ENCODE data around the gene METTL26. TPM values are rescaled to one million over a fixed set of nuclear protein-coding genes. Genes with fewer than 3 reads are reported as not detected.

The METTL26 gene
- polyA plus RNA-seq (2011; rRNA removed) (77.2 and 105 TPM in 2 replicates), polyA minus RNA-seq (2011; rRNA and poly(A)+ RNA removed) (27.8 and 47.1 TPM in 2 replicates)

DNA sequence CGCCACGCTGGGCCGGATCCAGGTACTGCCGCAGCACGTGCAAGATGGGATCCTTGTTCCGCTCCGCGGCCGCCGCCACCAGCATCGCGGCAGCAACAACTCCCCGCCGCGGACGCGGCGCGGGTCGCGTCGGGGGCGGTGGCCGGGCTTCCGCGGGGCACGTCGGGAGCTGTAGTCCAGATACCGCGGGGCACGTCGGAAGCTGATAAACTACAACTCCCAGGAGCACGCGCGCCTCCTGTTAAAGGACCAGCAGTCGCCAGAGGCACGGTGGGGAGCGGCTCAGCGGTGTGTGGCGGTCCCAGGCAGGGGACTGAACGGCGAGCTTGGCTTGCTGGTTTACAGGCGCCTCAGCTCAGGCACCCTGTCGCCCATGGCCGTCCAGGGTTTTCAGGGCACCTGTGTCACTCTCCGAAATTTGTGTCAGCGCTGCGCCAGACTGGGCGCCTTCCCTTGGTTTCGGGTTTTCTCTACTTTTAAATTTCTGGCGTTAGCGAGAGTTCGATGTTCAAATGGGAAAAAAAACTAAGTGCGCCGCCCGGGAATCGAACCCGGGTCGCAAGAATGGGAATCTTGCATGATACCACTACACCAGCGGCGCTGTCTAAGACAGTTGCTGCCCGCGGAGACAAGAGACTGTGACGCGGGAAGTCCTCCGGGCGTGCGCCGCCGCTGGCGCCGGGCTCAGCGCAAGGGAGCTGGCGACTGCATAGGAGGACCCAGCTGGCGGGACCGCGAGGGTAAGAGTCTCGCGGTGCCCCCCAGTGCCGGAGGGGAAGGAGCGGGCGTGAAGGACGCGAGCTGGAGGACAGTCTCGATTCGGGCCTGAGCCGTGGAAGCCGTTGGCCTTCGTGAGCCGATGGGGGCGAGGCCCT, at the start of gene METTL26:
TSS of gene METTL26 (minus strand) at position 100 of the 875 bp plus-strand sequence. CDS start at position 85, 15 bp downstream.
- ChIA-PET POLR2A (no interaction called here), CTCF (interaction anchor here (1.3 kb wide), 1 partner anchor 48 kb away, joined by 5 read pairs; no protein-coding TSS in a partner anchor)
- TF ChIP-seq, protein P1, sequence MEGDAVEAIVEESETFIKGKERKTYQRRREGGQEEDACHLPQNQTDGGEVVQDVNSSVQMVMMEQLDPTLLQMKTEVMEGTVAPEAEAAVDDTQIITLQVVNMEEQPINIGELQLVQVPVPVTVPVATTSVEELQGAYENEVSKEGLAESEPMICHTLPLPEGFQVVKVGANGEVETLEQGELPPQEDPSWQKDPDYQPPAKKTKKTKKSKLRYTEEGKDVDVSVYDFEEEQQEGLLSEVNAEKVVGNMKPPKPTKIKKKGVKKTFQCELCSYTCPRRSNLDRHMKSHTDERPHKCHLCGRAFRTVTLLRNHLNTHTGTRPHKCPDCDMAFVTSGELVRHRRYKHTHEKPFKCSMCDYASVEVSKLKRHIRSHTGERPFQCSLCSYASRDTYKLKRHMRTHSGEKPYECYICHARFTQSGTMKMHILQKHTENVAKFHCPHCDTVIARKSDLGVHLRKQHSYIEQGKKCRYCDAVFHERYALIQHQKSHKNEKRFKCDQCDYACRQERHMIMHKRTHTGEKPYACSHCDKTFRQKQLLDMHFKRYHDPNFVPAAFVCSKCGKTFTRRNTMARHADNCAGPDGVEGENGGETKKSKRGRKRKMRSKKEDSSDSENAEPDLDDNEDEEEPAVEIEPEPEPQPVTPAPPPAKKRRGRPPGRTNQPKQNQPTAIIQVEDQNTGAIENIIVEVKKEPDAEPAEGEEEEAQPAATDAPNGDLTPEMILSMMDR (IDR thresholded peaks at IDR 0.05; ENCODE audit: insufficient read depth, low read depth, low read length), result no peak
- Histone ChIP-seq H3K27me3 (ENCODE audit: control insufficient read depth, insufficient read depth, low read length) (no peaks in the 10 kb centered on the region), H3K36me3 (ENCODE audit: control insufficient read depth, insufficient read depth, low read length) (peaks cover 12% of the 10 kb centered on the region), H3K4me3 (ENCODE audit: low read depth, low read length) (peak within 1 kb of the TSS; percentile 50)
- peak; percentile 59 for DNase-seq (ENCODE audit: low read depth)

DNA sequence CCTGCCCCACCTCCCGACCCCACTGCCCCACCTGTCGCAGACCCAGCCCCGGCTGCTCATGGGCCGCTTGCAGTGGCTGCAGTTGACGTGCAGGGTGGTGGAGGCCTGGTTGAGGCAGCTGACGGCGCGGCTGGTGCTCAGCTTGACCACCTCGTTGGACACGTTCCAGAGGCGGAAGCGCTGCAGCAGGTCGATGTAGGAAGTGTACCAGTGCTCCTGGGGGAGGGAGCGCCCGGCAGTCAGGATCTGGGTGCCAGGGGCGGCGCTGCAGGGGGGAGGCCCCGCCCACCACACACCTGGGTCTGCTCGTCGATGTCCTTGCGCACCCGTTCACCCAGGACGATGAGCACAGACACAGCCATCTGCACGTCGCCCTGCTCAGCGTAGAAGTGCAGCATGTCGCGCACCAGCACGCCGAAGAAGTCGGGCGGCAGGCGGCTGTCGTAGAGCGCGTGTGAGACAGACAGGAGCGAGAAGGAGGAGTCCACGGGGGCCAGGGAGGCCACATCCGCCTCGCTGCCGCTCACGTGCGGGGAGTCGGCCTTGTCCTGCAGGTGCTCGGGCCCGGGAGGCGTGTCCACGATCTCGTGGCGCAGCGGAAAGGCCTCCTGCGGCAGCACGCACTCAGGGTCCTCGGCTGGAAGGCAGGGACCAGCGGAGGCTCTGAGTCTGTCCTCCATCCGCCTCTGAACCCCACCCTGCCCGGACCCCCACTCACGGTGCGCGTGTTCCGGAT, 49.0 kb upstream of the METTL26 start:
- CTCF ChIA-PET, result no interaction called here
- Histone ChIP-seq H3K27me3 (ENCODE audit: control insufficient read depth, insufficient read depth, low read length) (no peaks in the 10 kb centered on the region), H3K4me3 (ENCODE audit: low read depth, low read length) (peak overlapping the region; percentile 55; the same call in 1 of the 2 replicates), H3K36me3 (ENCODE audit: control insufficient read depth, insufficient read depth, low read length) (peaks cover 23% of the 10 kb centered on the region)
- DNase-seq (ENCODE audit: low read depth), result no peak
- POLR2A ChIA-PET, result no interaction called here
- TF ChIP-seq, protein P1 (IDR thresholded peaks at IDR 0.05; ENCODE audit: insufficient read depth, low read depth, low read length), result no peak

DNA sequence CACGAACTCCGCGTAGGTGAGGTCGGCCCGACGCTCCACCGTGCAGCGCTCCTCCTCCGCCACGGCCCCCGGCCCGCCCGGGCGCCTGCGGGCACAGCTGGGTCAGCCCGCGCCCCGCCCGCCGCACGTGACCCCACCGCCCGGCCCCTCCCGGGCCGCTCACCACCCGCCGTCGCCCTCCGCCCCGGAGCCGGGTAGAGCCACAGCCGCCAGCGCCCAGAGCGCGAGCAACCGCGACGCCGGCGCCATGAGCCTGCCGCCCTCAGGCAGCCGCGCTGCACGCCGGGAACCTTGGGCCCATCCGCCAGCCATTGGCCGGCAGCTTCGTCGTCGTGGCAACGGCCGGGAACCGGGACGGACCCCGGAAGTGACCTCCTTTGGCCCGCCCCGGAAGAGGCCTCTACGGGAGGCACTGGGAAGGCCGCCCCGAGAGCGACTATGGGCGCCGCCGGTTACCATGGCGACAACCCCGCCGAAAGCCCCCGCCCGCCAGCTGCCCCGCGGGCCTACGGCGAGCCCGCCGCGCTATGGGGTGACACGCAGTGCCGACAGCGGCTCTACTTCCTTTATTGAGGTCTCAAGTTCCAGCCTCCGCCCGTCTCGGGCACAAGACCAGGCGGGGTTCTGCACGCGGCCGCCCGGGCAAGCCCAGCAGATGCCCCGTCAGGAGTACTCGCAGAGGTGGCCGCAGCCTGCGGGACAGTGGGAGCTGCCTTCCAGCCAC, 48.1 kb upstream of the METTL26 start, which contains the start of gene JMJD8:
TSS of gene JMJD8 (minus strand) at position 264 of the 724 bp plus-strand sequence. CDS start at position 249, 15 bp downstream.
- peak within 1 kb of the TSS; percentile 55 for H3K4me3 ChIP-seq (ENCODE audit: low read depth, low read length)
- peak; percentile 66 for DNase-seq (ENCODE audit: low read depth)
- ChIA-PET CTCF (interaction anchor here (1.0 kb wide), 1 partner anchor 26 kb away, joined by 3 read pairs; no protein-coding TSS in a partner anchor), POLR2A (no interaction called here)
- TF ChIP-seq, protein P1 (IDR thresholded peaks at IDR 0.05; ENCODE audit: insufficient read depth, low read depth, low read length), result no peak
- H3K27me3 ChIP-seq (ENCODE audit: control insufficient read depth, insufficient read depth, low read length), result no peaks in the 10 kb centered on the region
- H3K36me3 ChIP-seq (ENCODE audit: control insufficient read depth, insufficient read depth, low read length), result peaks cover 23% of the 10 kb centered on the region

DNA sequence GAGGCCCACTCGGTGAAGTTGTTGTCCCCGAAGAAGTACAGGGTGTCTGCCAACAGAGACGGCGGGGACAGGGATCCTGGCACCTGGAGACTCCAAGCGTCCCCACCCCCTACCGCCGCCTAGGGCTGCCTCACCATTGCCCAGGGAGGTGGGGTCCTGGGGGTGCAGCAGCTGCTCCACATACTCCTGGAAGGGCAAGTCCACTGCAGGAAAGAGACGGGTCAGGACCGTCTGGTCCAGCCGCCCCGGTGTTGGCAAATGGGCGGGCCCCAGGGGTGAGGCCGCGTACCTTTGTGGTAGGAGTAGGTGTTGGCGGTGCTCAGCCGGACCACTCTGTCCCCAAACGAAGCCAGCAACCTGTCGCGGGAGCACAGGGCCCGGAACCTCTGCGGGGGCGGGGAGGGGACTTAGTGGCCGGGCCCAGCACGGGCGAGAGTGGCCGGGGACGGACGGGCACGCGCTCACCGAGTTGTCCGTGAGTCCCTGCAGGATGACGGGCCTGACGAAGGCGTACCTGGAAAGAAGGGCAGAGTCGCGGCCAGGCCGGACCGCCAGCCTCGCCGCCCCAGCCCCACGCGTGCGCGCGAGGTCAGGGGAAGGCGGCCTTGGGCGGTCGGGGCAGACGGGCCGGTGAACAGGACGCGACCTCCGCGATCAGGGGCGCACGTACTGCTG, 47.4 kb upstream of the METTL26 start:
- Histone ChIP-seq H3K27me3 (ENCODE audit: control insufficient read depth, insufficient read depth, low read length) (no peaks in the 10 kb centered on the region), H3K36me3 (ENCODE audit: control insufficient read depth, insufficient read depth, low read length) (peaks cover 23% of the 10 kb centered on the region), H3K4me3 (ENCODE audit: low read depth, low read length) (peak overlapping the region; percentile 55)
- ChIA-PET POLR2A (no interaction called here), CTCF (interaction anchor here (1.0 kb wide), 1 partner anchor 26 kb away, joined by 3 read pairs; no protein-coding TSS in a partner anchor)
- TF ChIP-seq, protein P1 (IDR thresholded peaks at IDR 0.05; ENCODE audit: insufficient read depth, low read depth, low read length), result no peak
- no peak for DNase-seq (ENCODE audit: low read depth)

All from BJ (cell line).